CD14-positive monocyte (primary cell): ENCODE results near the gene SPPL2C. TPM values are rescaled to one million over a fixed set of nuclear protein-coding genes. Genes with fewer than 3 reads are reported as not detected.
"Not testable (repeated sequence)": the region's sequence is repeated elsewhere in the genome, so short reads cannot be mapped to it uniquely, and the experiment has no call there.

ENCODE experiments used
- DNase-seq, 3 donors: peaks; one replicate each; pipeline ENCODE4 v3.0.0-alpha.2; 2011 to 2022
- H2AFZ ChIP-seq: 2 replicates; pipeline ENCODE4 v1.6.0; 2012; ENCODE audit warnings: mild to moderate bottlenecking, low read depth, low read length, inconsistent platforms; ENCODE audit not compliant: insufficient read depth, poor library complexity, severe bottlenecking
- H3K27ac ChIP-seq, 2 donors: 1 replicate in 1 of 2; 2 replicates in 1 of 2; pipeline ENCODE4 v1.5.1; 2012 to 2013; ENCODE audit warnings: low read length in 2 of 2, control low read depth in 1 of 2, inconsistent platforms in 1 of 2, low read depth in 1 of 2, mild to moderate bottlenecking in 1 of 2
- H3K27me3 ChIP-seq, 2 donors: one replicate each; pipeline versions ENCODE4 v1.6.0 to v1.6.1; 2011 to 2013; ENCODE audit warnings: low read length in 2 of 2; ENCODE audit not compliant: control insufficient read depth in 2 of 2, insufficient read depth in 2 of 2
- H3K36me3 ChIP-seq, 2 donors: replicated peaks in 1 of 2; 1 replicate in 1 of 2; 2 replicates in 1 of 2; pipeline versions ENCODE4 v1.5.1 to v1.6.1; 2012 to 2013; ENCODE audit warnings: low read length in 2 of 2, control low read depth in 1 of 2, inconsistent platforms in 1 of 2, mild to moderate bottlenecking in 1 of 2; ENCODE audit not compliant: insufficient read depth in 2 of 2, control insufficient read depth in 1 of 2
- H3K4me1 ChIP-seq, 2 donors: 1 replicate in 1 of 2; 2 replicates in 1 of 2; pipeline versions ENCODE4 v1.5.1 to v1.6.1; 2012 to 2013; ENCODE audit warnings: low read length in 2 of 2, control low read depth in 1 of 2, inconsistent platforms in 1 of 2, mild to moderate bottlenecking in 1 of 2, moderate library complexity in 1 of 2; ENCODE audit not compliant: insufficient read depth in 2 of 2, control insufficient read depth in 1 of 2
- H3K4me2 ChIP-seq: replicated peaks from 2 replicates; pipeline ENCODE3; 2012; ENCODE audit warnings: low read length, moderate library complexity, mild to moderate bottlenecking; ENCODE audit not compliant: poor library complexity, severe bottlenecking; ENCODE audit errors: extremely low read depth
- H3K4me3 ChIP-seq, 3 experiments: fragments of 200-600 bp in 1 of 3; sonication (generic) in 1 of 3; replicated peaks in 1 of 3; 1 replicate in 2 of 3; 2 replicates in 1 of 3; pipeline ENCODE4 v1.5.1; 2011 to 2013; ENCODE audit warnings: low read length in 3 of 3, mild to moderate bottlenecking in 3 of 3, control low read depth in 2 of 3, low read depth in 2 of 3, inconsistent platforms in 1 of 3, moderate library complexity in 1 of 3
- H3K79me2 ChIP-seq: 2 replicates; pipeline ENCODE4 v1.6.0; 2012; ENCODE audit warnings: mild to moderate bottlenecking, control low read depth, inconsistent platforms, low read length, moderate library complexity; ENCODE audit not compliant: insufficient read depth
- H3K9ac ChIP-seq: 2 replicates; pipeline ENCODE4 v1.6.0; 2017; ENCODE audit warnings: low read length, mild to moderate bottlenecking; ENCODE audit not compliant: insufficient read depth, poor library complexity, severe bottlenecking
- H3K9me3 ChIP-seq, 2 donors: replicated peaks in 1 of 2; 1 replicate in 1 of 2; 2 replicates in 1 of 2; pipeline versions ENCODE4 v1.5.1 to v1.6.1; 2012 to 2013; ENCODE audit warnings: low read length in 2 of 2, control low read depth in 1 of 2; ENCODE audit not compliant: control insufficient read depth in 1 of 2, insufficient read depth in 1 of 2
- H4K20me1 ChIP-seq: 2 replicates; pipeline ENCODE4 v1.6.0; 2012; ENCODE audit warnings: mild to moderate bottlenecking, low read length, control low read depth, moderate library complexity; ENCODE audit not compliant: insufficient read depth
- H3K27ac Mint-ChIP-seq, 7 donors: one replicate each; pipeline ENCODE4 v1.8.0; 2020; ENCODE audit warnings: mild to moderate bottlenecking in 7 of 7, mixed read lengths in 7 of 7, moderate library complexity in 6 of 7, inconsistent platforms in 2 of 7
- H3K27me3 Mint-ChIP-seq, 3 donors: one replicate each; pipeline ENCODE4 v1.8.0; 2021 to 2022; ENCODE audit warnings: low read depth in 3 of 3, mild to moderate bottlenecking in 3 of 3, mixed read lengths in 3 of 3, moderate library complexity in 3 of 3, inconsistent platforms in 1 of 3
- H3K36me3 Mint-ChIP-seq, 2 donors: one replicate each; pipeline ENCODE4 v1.8.0; 2020; ENCODE audit warnings: mixed read lengths in 2 of 2, inconsistent platforms in 1 of 2, mild to moderate bottlenecking in 1 of 2
- H3K4me1 Mint-ChIP-seq: one replicate; pipeline ENCODE4 v1.8.0; 2020; ENCODE audit warnings: mild to moderate bottlenecking, mixed read lengths
- H3K4me3 Mint-ChIP-seq, 2 donors: one replicate each; pipeline ENCODE4 v1.8.0; 2020; ENCODE audit warnings: mild to moderate bottlenecking in 2 of 2, mixed read lengths in 2 of 2, moderate library complexity in 1 of 2
- H3K9me3 Mint-ChIP-seq, 7 donors: one replicate each; pipeline ENCODE4 v1.8.0; 2020 to 2022; ENCODE audit warnings: mixed read lengths in 7 of 7, mild to moderate bottlenecking in 6 of 7, moderate library complexity in 6 of 7, inconsistent platforms in 2 of 7
- CTCF ChIP-seq: fragments of 200-600 bp; IDR thresholded peaks from one replicate; pipeline ENCODE4 v1.8.0; 2022; ENCODE audit warnings: antibody characterized with exemption, mild to moderate bottlenecking
- WGBS: methylation state at CpG from one replicate; pipeline ENCODE4 v1.1.5; 2013; ENCODE audit warnings: missing lambda C conversion rate; ENCODE audit not compliant: insufficient coverage; 5-methylcytosine and 5-hydroxymethylcytosine counted together
- intact Hi-C, 2 donors: fragments of 100-400 bp; cut with micrococcal nuclease; formaldehyde crosslinking; loops; one replicate each; pipeline versions ENCODE4 v1.15.0 to v1.15.1; 2023
- polyA plus RNA-seq, 3 donors: library from polyadenylated mRNA; depleted of rRNA in 1 of 3; unstranded in 2 of 3; stranded (reverse) in 1 of 3; fragments of 300-500 nt in 2 of 3; fragments of >200 nt in 1 of 3; fragmentation: Illumina TruSeq in 2 of 3; gene quantifications; 1 replicate in 2 of 3; 2 replicates in 1 of 3; pipeline ENCODE4 v1.2.3, GENCODE V29; 2012 to 2021

SPPL2C gene
- polyA plus RNA-seq, 3 donors = not detected

GRCh38 chr17:45857977-45858708 is 13.5 kb downstream of the SPPL2C start:
- Mint-ChIP-seq H3K36me3 (no peaks in the 10 kb centered on the region), H3K9me3 (peaks cover 0 to 7% (median 3%) of the 10 kb centered on the region in 7 donors), H3K4me1 (no peaks in the 10 kb centered on the region), H3K4me3 (no peak overlapping the region), H3K27me3 (peaks cover 7 to 16% (median 12%) of the 10 kb centered on the region in 3 donors), H3K27ac (no peak overlapping the region)
- Histone ChIP-seq H3K9ac (no peak overlapping the region), H4K20me1 (no peaks in the 10 kb centered on the region), H3K27me3 (no peaks in the 10 kb centered on the region), H3K27ac (no peak overlapping the region), H3K4me2 (no peak overlapping the region), H3K9me3 (no peaks in the 10 kb centered on the region), H3K79me2 (no peaks in the 10 kb centered on the region), H3K4me3 (no peak overlapping the region), H3K4me1 (no peaks in the 10 kb centered on the region), H3K36me3 (no peaks in the 10 kb centered on the region), H2AFZ (no peak overlapping the region)
- TF ChIP-seq CTCF = no peak
- WGBS = 48% methylated on average over 8 of the region's 10 CpGs
- intact Hi-C loops = no loop called here
- DNase-seq = no peak

- H3K9me3 Mint-ChIP-seq = peaks cover 0 to 10% (median 3%) of the 10 kb centered on the region in 7 donors
- no peak overlapping the region for H3K9ac ChIP-seq
- no peak overlapping the region for H2AFZ ChIP-seq
- H3K4me1 ChIP-seq = no peaks in the 10 kb centered on the region
- H3K27ac Mint-ChIP-seq = no peak overlapping the region
- no peaks in the 10 kb centered on the region for H3K9me3 ChIP-seq
- H3K27ac ChIP-seq = no peak overlapping the region
- intact Hi-C loops = no loop called here
- no peaks in the 10 kb centered on the region for H3K79me2 ChIP-seq
- DNase-seq = no peak
- 90% methylated on average over 6 of the region's 7 CpGs for WGBS
- no peaks in the 10 kb centered on the region for H3K36me3 ChIP-seq
- no peak overlapping the region for H3K4me2 ChIP-seq
- no peak overlapping the region for H3K4me3 ChIP-seq
- H3K36me3 Mint-ChIP-seq = no peaks in the 10 kb centered on the region
- no peaks in the 10 kb centered on the region for H3K4me1 Mint-ChIP-seq
- no peak overlapping the region for H3K4me3 Mint-ChIP-seq
- peaks cover 13 to 18% (median 18%) of the 10 kb centered on the region in 3 donors for H3K27me3 Mint-ChIP-seq
- H4K20me1 ChIP-seq = no peaks in the 10 kb centered on the region
- peaks cover 0 to 7% of the 10 kb centered on the region in 2 donors for H3K27me3 ChIP-seq
- no peak for TF ChIP-seq CTCF
These were observed 16.5 kb downstream of the SPPL2C start for GRCh38 chr17:45861165-45861564.

GRCh38 chr17:45862127-45862526 is 17.4 kb downstream of the SPPL2C start:
- H3K9ac ChIP-seq, H3K9me3 ChIP-seq, H3K27ac ChIP-seq, H3K36me3 ChIP-seq, H2AFZ ChIP-seq, H3K27ac Mint-ChIP-seq, H3K9me3 Mint-ChIP-seq, H3K4me2 ChIP-seq, intact Hi-C loops, H3K4me3 Mint-ChIP-seq, H3K36me3 Mint-ChIP-seq, H3K79me2 ChIP-seq, H3K4me1 Mint-ChIP-seq, DNase-seq, H3K4me3 ChIP-seq, H3K27me3 ChIP-seq, H4K20me1 ChIP-seq, H3K4me1 ChIP-seq: not testable (repeated sequence)
- 78% methylated on average over 4 of the region's 9 CpGs for WGBS
- H3K27me3 Mint-ChIP-seq = peaks cover 17 to 18% (median 18%) of the 10 kb centered on the region in 3 donors
